WTC11 (cell line): Measurements from ENCODE around the gene SETD3. TPM values are rescaled to one million over a fixed set of nuclear protein-coding genes. Genes with fewer than 3 reads are reported as not detected.

Experiments
- ATAC-seq: fragments of 200-7000 bp; cut with Tn5 transposase; 2 replicates; pipeline ENCODE4 v1.10.0; 2021; ENCODE audit warnings: mild to moderate bottlenecking, moderate library complexity
- CTCF ChIA-PET: fragments of 300-600 bp; sonication (Branson Sonifier 250); formaldehyde crosslinking; loops from one replicate; lab custom pipeline; 2021; ENCODE audit warnings: antibody characterized with exemption; lab: Charles Lee
- POLR2A ChIA-PET: fragments of 350-600 bp; sonication (Branson Sonifier 250); formaldehyde crosslinking; loops from one replicate; lab custom pipeline; 2021; ENCODE audit warnings: antibody characterized with exemption; lab: Charles Lee
- DNase-seq: peaks from one replicate; pipeline ENCODE4 v3.0.0; 2021; ENCODE audit warnings: low spot score
- H3K27ac Mint-ChIP-seq: 2 replicates; pipeline ENCODE4 v1.8.0; 2021; ENCODE audit warnings: mixed read lengths
- H3K27me3 Mint-ChIP-seq: 2 replicates; pipeline ENCODE4 v1.8.0; 2021; ENCODE audit warnings: low read depth, mild to moderate bottlenecking, moderate library complexity, mixed read lengths
- H3K36me3 Mint-ChIP-seq: 2 replicates; pipeline ENCODE4 v1.8.0; 2021; ENCODE audit warnings: mixed read lengths
- H3K4me1 Mint-ChIP-seq: 2 replicates; pipeline ENCODE4 v1.8.0; 2022; ENCODE audit warnings: mixed read lengths
- H3K4me3 Mint-ChIP-seq: 2 replicates; pipeline ENCODE4 v1.8.0; 2021; ENCODE audit warnings: mild to moderate bottlenecking, moderate library complexity, mixed read lengths
- H3K9me3 Mint-ChIP-seq: 2 replicates; pipeline ENCODE4 v1.8.0; 2021; ENCODE audit warnings: mixed read lengths
- EMX1 ChIP-seq: fragments of 250-450 bp; sonication (Bioruptor Pico); IDR thresholded peaks from 2 replicates; pipeline ENCODE4 v1.8.0; 2021; ENCODE audit warnings: mild to moderate bottlenecking
- GTF2I ChIP-seq: fragments of 250-450 bp; sonication (Bioruptor Pico); conservative IDR thresholded peaks from 2 replicates; pipeline ENCODE4 v1.4.0; 2021; ENCODE audit warnings: mild to moderate bottlenecking
- JUN ChIP-seq: sonication (generic); formaldehyde crosslinking; IDR thresholded peaks from 2 replicates; pipeline ENCODE4 v1.8.0; 2023; ENCODE audit warnings: mild to moderate bottlenecking, missing genetic modification reagents
- NFYB ChIP-seq: sonication (generic); formaldehyde crosslinking; conservative IDR thresholded peaks from 2 replicates; pipeline ENCODE4 v1.8.0; 2022; ENCODE audit warnings: low read depth, missing genetic modification reagents
- RELA ChIP-seq: sonication (generic); formaldehyde crosslinking; IDR thresholded peaks from 2 replicates; pipeline ENCODE4 v1.8.1; 2022; ENCODE audit warnings: missing genetic modification reagents, mild to moderate bottlenecking, borderline replicate concordance
- SMAD3 ChIP-seq: sonication (generic); formaldehyde crosslinking; IDR thresholded peaks from 2 replicates; pipeline ENCODE4 v1.8.0; 2022; ENCODE audit warnings: missing genetic modification reagents, mild to moderate bottlenecking, borderline replicate concordance
- SOX15 ChIP-seq: fragments of 250-450 bp; sonication (Bioruptor Pico); IDR thresholded peaks from 2 replicates; pipeline ENCODE4 v1.9.0; 2021; ENCODE audit warnings: mild to moderate bottlenecking
- TP53 ChIP-seq: sonication (generic); formaldehyde crosslinking; IDR thresholded peaks from 2 replicates; pipeline ENCODE4 v1.8.1; 2023; ENCODE audit warnings: mild to moderate bottlenecking, missing genetic modification reagents
- ZNF138 ChIP-seq: sonication (generic); formaldehyde crosslinking; conservative IDR thresholded peaks from 2 replicates; pipeline ENCODE4 v1.8.1; 2022; ENCODE audit warnings: mild to moderate bottlenecking, moderate library complexity, missing genetic modification reagents
- ZNF263 ChIP-seq: sonication (generic); formaldehyde crosslinking; IDR thresholded peaks from 2 replicates; pipeline ENCODE4 v1.8.1; 2022; ENCODE audit warnings: low read depth, mild to moderate bottlenecking, moderate library complexity, missing genetic modification reagents
- total RNA-seq: library from RNA; stranded (reverse); gene quantifications from 3 replicates; pipeline ENCODE4 v1.2.3, GENCODE V29; 2021
- TF ChIP-seq, protein P1 (sequence below): sonication (generic); formaldehyde crosslinking; IDR thresholded peaks from 2 replicates; pipeline ENCODE4 v1.8.0; 2023; ENCODE audit warnings: mild to moderate bottlenecking, missing genetic modification reagents
- TF ChIP-seq, protein P2 (sequence below): sonication (generic); formaldehyde crosslinking; IDR thresholded peaks from 2 replicates; pipeline ENCODE4 v1.8.1; 2022; ENCODE audit warnings: missing genetic modification reagents, borderline replicate concordance
- TF ChIP-seq, protein P3 (sequence below): sonication (generic); formaldehyde crosslinking; IDR thresholded peaks from 2 replicates; pipeline ENCODE4 v1.8.0; 2022; ENCODE audit warnings: mild to moderate bottlenecking, missing genetic modification reagents

Gene SETD3
- total RNA-seq, 1 experiment from 2014 or later, result 53.1 TPM

DNA sequence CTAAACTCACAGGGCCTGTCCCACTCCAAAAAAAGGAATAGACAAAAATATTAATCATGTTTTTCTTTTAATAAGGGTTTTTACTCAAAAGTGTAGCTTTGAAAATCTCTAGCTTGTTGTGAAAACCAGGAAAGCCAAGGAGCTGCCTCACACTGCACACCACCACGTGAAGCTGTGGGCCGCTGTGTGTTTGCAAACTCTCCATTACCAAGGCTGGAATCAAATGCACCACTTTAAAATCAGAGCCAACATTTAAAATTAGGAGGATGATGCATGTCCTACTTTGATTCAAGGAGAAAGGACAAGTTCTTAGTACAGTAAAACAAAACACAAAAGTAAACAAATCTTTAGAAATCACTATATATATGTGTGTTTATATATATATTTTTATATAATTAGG lies 83.0 kb downstream of the SETD3 start:
- TF ChIP-seq SMAD3 (CRISPR knock-in tag) (no peak), ZNF138 (no peak), NFYB (CRISPR knock-in tag) (no peak), SOX15 (CRISPR knock-in tag) (no peak), JUN (CRISPR knock-in tag) (no peak)
- peaks cover 38% of the 10 kb centered on the region for H3K36me3 Mint-ChIP-seq
- H3K9me3 Mint-ChIP-seq, result no peaks in the 10 kb centered on the region
- H3K27me3 Mint-ChIP-seq, result no peaks in the 10 kb centered on the region
- H3K4me3 Mint-ChIP-seq, result no peak overlapping the region
- CTCF ChIA-PET, result interaction anchor here (0.6 to 12.4 kb wide), 2 partner anchors 9 to 15 kb away, joined by 3 to 416 read pairs; no protein-coding TSS in a partner anchor
- ATAC-seq (no peak), DNase-seq (no peak)
- peaks cover 41% of the 10 kb centered on the region for H3K4me1 Mint-ChIP-seq
- POLR2A ChIA-PET, result no interaction called here
- H3K27ac Mint-ChIP-seq, result no peak overlapping the region

DNA sequence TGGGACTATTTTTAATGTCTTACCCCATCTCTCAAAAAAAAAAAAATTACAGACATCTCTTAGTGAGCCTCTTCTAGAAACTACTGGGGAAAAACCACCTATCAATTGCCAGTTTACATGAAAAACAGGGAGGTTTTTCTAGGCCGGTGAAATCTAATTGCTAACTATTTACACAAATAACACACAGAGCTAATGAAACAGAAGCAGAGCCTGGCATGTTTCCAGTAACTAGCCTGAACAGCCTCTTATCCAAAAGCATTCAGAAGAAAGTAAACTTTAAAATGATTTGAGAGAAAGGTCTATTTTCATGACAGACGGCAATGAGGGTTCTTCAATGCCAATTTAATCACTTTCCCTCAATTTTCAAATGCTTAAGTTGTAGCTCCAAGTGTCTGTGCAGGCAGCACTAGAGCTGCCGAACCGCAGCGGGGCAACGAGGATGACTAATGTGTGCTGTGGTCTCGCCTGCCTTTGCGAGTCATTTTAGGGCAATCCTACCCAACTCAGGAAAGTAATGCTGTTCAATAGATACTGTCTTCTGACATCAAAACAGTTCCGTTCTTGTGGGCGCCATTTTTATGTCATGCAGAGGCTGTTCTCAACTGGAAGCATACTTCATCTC lies 84.6 kb downstream of the SETD3 start:
- Mint-ChIP-seq H3K36me3 (peaks cover 32% of the 10 kb centered on the region), H3K4me1 (peaks cover 34% of the 10 kb centered on the region), H3K9me3 (no peaks in the 10 kb centered on the region), H3K27me3 (no peaks in the 10 kb centered on the region), H3K27ac (0 out of 2 replicates have a peak overlapping the region, but pooled peaks have one; percentile 12), H3K4me3 (no peak overlapping the region)
- ATAC-seq, result no peak
- POLR2A ChIA-PET, result no interaction called here
- CTCF ChIA-PET, result interaction anchor here (1.0 to 12.4 kb wide), 6 partner anchors 9 to 76 kb away, joined by 3 to 416 read pairs (median 18); no protein-coding TSS in a partner anchor
- TF ChIP-seq, protein P1, sequence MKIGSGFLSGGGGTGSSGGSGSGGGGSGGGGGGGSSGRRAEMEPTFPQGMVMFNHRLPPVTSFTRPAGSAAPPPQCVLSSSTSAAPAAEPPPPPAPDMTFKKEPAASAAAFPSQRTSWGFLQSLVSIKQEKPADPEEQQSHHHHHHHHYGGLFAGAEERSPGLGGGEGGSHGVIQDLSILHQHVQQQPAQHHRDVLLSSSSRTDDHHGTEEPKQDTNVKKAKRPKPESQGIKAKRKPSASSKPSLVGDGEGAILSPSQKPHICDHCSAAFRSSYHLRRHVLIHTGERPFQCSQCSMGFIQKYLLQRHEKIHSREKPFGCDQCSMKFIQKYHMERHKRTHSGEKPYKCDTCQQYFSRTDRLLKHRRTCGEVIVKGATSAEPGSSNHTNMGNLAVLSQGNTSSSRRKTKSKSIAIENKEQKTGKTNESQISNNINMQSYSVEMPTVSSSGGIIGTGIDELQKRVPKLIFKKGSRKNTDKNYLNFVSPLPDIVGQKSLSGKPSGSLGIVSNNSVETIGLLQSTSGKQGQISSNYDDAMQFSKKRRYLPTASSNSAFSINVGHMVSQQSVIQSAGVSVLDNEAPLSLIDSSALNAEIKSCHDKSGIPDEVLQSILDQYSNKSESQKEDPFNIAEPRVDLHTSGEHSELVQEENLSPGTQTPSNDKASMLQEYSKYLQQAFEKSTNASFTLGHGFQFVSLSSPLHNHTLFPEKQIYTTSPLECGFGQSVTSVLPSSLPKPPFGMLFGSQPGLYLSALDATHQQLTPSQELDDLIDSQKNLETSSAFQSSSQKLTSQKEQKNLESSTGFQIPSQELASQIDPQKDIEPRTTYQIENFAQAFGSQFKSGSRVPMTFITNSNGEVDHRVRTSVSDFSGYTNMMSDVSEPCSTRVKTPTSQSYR (CRISPR knock-in tag), result no peak
- TF ChIP-seq, protein P2, sequence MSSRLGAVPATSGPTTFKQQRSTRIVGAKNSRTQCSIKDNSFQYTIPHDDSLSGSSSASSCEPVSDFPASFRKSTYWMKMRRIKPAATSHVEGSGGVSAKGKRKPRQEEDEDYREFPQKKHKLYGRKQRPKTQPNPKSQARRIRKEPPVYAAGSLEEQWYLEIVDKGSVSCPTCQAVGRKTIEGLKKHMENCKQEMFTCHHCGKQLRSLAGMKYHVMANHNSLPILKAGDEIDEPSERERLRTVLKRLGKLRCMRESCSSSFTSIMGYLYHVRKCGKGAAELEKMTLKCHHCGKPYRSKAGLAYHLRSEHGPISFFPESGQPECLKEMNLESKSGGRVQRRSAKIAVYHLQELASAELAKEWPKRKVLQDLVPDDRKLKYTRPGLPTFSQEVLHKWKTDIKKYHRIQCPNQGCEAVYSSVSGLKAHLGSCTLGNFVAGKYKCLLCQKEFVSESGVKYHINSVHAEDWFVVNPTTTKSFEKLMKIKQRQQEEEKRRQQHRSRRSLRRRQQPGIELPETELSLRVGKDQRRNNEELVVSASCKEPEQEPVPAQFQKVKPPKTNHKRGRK (CRISPR knock-in tag), result no peak
- TF ChIP-seq, protein P3, sequence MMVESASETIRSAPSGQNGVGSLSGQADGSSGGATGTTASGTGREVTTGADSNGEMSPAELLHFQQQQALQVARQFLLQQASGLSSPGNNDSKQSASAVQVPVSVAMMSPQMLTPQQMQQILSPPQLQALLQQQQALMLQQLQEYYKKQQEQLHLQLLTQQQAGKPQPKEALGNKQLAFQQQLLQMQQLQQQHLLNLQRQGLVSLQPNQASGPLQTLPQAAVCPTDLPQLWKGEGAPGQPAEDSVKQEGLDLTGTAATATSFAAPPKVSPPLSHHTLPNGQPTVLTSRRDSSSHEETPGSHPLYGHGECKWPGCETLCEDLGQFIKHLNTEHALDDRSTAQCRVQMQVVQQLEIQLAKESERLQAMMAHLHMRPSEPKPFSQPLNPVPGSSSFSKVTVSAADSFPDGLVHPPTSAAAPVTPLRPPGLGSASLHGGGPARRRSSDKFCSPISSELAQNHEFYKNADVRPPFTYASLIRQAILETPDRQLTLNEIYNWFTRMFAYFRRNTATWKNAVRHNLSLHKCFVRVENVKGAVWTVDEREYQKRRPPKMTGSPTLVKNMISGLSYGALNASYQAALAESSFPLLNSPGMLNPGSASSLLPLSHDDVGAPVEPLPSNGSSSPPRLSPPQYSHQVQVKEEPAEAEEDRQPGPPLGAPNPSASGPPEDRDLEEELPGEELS (CRISPR knock-in tag), result no peak
- TF ChIP-seq ZNF263, result no peak
- no peak for TF ChIP-seq EMX1 (CRISPR knock-in tag)
- TF ChIP-seq SMAD3 (CRISPR knock-in tag), result no peak
- TF ChIP-seq RELA (CRISPR knock-in tag), result no peak
- no peak for TF ChIP-seq TP53 (CRISPR knock-in tag)
- no peak for DNase-seq

DNA sequence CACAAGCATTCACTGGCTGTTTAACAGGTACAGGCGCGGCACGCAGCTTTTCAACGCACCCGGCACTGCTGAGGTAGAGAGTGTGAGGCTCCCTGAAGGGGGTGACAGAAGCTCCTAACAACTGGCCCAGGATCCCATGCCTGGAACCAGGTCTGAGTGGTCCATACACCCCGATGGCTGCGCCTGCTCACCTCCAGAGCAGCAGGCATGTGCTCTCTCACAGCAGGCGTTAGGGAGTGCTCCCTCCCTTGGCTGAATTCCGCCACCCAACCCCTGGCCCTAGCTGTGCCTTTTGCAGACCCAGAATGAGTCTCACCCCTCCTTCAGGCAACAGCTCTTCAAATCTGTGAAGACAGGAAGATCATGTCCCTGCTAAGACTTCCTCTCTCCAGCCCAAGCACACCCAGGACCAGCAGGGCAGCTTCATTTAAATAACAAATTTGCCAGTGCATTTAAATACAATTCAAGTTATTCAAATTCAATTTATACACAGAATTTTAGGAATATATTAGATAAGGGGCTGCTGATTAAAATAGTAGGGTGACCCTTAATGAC lies 86.0 kb downstream of the SETD3 start:
- ATAC-seq (peak; percentile 45), DNase-seq (no peak)
- POLR2A ChIA-PET, result interaction anchor here (0.9 kb wide), 1 partner anchor 18 kb away, joined by 4 read pairs; no protein-coding TSS in a partner anchor
- peak overlapping the region; percentile 89 for H3K27ac Mint-ChIP-seq
- H3K9me3 Mint-ChIP-seq, result no peaks in the 10 kb centered on the region
- H3K4me3 Mint-ChIP-seq, result no peak overlapping the region
- TF ChIP-seq GTF2I (CRISPR knock-in tag), result no peak
- TF ChIP-seq ZNF263, result peak; percentile 69; the same call in 1 of the 2 replicates
- H3K4me1 Mint-ChIP-seq, result peaks cover 35% of the 10 kb centered on the region
- CTCF ChIA-PET, result interaction anchor here (0.6 to 12.4 kb wide), 9 partner anchors 9 to 359 kb away, joined by 4 to 416 read pairs (median 13); no protein-coding TSS in a partner anchor
- peaks cover 23% of the 10 kb centered on the region for H3K36me3 Mint-ChIP-seq
- H3K27me3 Mint-ChIP-seq, result no peaks in the 10 kb centered on the region
